ENCODE data around the gene CHRNA10. TPM values are rescaled to one million over a fixed set of nuclear protein-coding genes. Genes with fewer than 3 reads are reported as not detected.

CHRNA10 gene
- polyA plus RNA-seq, 1 donor from 2014 or later: 4.9 TPM

- Histone ChIP-seq H3K4me2 (ENCODE audit: low read length) (no peak overlapping the region), H3F3A (ENCODE audit: insufficient read depth, low read length, poor library complexity, severe bottlenecking) (no peaks in the 10 kb centered on the region), H3K27me3 (ENCODE audit: insufficient read depth, low read depth, low read length) (no peaks in the 10 kb centered on the region), H3K9me3 (ENCODE audit: low read length) (no peaks in the 10 kb centered on the region), H4K20me1 (ENCODE audit: insufficient read depth) (no peaks in the 10 kb centered on the region), H3K9me2 (ENCODE audit: insufficient read depth, low read length) (no peaks in the 10 kb centered on the region), H3K9ac (ENCODE audit: low read length) (no peak overlapping the region), H2AFZ (ENCODE audit: low read depth, low read length) (no peak overlapping the region), H3K36me3 (ENCODE audit: insufficient read depth, low read length) (peaks cover 13% of the 10 kb centered on the region), H3K79me2 (replicated peaks; ENCODE audit: insufficient read depth, low read length) (no peaks in the 10 kb centered on the region), H3K27ac (ENCODE audit: low read length) (no peak overlapping the region), H3K4me3 (ENCODE audit: low read length) (no peak overlapping the region)
- TF ChIP-seq EP300 (conservative IDR thresholded peaks at IDR 0.05; ENCODE audit: poor library complexity, severe bottlenecking): no peak
- no peak for TF ChIP-seq MXI1 (conservative IDR thresholded peaks at IDR 0.05; ENCODE audit: poor library complexity, severe bottlenecking)
- no peak for TF ChIP-seq REST (IDR thresholded peaks at IDR 0.05; ENCODE audit: borderline replicate concordance)
- no peak for TF ChIP-seq SMC3 (conservative IDR thresholded peaks at IDR 0.05; ENCODE audit: poor library complexity)
- no peak for TF ChIP-seq RAD21 (conservative IDR thresholded peaks at IDR 0.05)
- TF ChIP-seq EZH2 (IDR thresholded peaks at IDR 0.05; ENCODE audit: borderline replicate concordance, insufficient read depth, low read length, poor library complexity, severe bottlenecking): no peak
- no peak for TF ChIP-seq POLR2AphosphoS5 (IDR thresholded peaks at IDR 0.05)
- no peak for TF ChIP-seq CTCF (IDR thresholded peaks at IDR 0.05; ENCODE audit: poor library complexity, severe bottlenecking)
- TF ChIP-seq TAF1 (IDR thresholded peaks at IDR 0.05; ENCODE audit: low read depth): no peak
Measured at GRCh38 chr11:3674189-3674588, 3.0 kb upstream of the CHRNA10 start.

GRCh38 chr11:3669742-3670183 is 1.4 kb downstream of the CHRNA10 start:
- H2AFZ ChIP-seq (ENCODE audit: low read depth, low read length): no peak overlapping the region
- no peak overlapping the region for H3K4me3 ChIP-seq (ENCODE audit: low read length)
- TF ChIP-seq REST (IDR thresholded peaks at IDR 0.05; ENCODE audit: borderline replicate concordance): no peak
- no peak for TF ChIP-seq SMC3 (conservative IDR thresholded peaks at IDR 0.05; ENCODE audit: poor library complexity)
- no peak for TF ChIP-seq TAF1 (IDR thresholded peaks at IDR 0.05; ENCODE audit: low read depth)
- TF ChIP-seq EZH2 (IDR thresholded peaks at IDR 0.05; ENCODE audit: borderline replicate concordance, insufficient read depth, low read length, poor library complexity, severe bottlenecking): no peak
- no peak for TF ChIP-seq RAD21 (conservative IDR thresholded peaks at IDR 0.05)
- no peak for TF ChIP-seq MXI1 (conservative IDR thresholded peaks at IDR 0.05; ENCODE audit: poor library complexity, severe bottlenecking)
- no peak for TF ChIP-seq CTCF (IDR thresholded peaks at IDR 0.05; ENCODE audit: poor library complexity, severe bottlenecking)
- TF ChIP-seq POLR2AphosphoS5 (IDR thresholded peaks at IDR 0.05): no peak
- TF ChIP-seq EP300 (conservative IDR thresholded peaks at IDR 0.05; ENCODE audit: poor library complexity, severe bottlenecking): no peak
- no peaks in the 10 kb centered on the region for H3K27me3 ChIP-seq (ENCODE audit: insufficient read depth, low read depth, low read length)
- no peaks in the 10 kb centered on the region for H3K9me3 ChIP-seq (ENCODE audit: low read length)
- no peak overlapping the region for H3K4me2 ChIP-seq (ENCODE audit: low read length)
- no peaks in the 10 kb centered on the region for H3K79me2 ChIP-seq (replicated peaks; ENCODE audit: insufficient read depth, low read length)
- H3F3A ChIP-seq (ENCODE audit: insufficient read depth, low read length, poor library complexity, severe bottlenecking): no peaks in the 10 kb centered on the region
- peaks cover 7% of the 10 kb centered on the region for H3K36me3 ChIP-seq (ENCODE audit: insufficient read depth, low read length)
- no peak overlapping the region for H3K27ac ChIP-seq (ENCODE audit: low read length)
- no peaks in the 10 kb centered on the region for H3K9me2 ChIP-seq (ENCODE audit: insufficient read depth, low read length)
- no peak overlapping the region for H3K9ac ChIP-seq (ENCODE audit: low read length)
- no peaks in the 10 kb centered on the region for H4K20me1 ChIP-seq (ENCODE audit: insufficient read depth)
